ENCODE measurements around the gene FAF2. TPM values are rescaled to one million over a fixed set of nuclear protein-coding genes. Genes with fewer than 3 reads are reported as not detected.
"Not testable (repeated sequence)": the region's sequence is repeated elsewhere in the genome, so short reads cannot be mapped to it uniquely, and the experiment has no call there.

Gene FAF2
- total RNA-seq, 2 experiments from 2014 or later: 41.7 to 42.9 TPM

GRCh38 chr5:176415952-176416924 lies 31.9 kb upstream of the FAF2 start, which contains the start of gene CLTB:
Gene CLTB (minus strand): TSS chr5:176416539. CDS start chr5:176416363, 176 bp downstream.
- POLR2A ChIA-PET: interaction anchor here (0.6 to 2.7 kb wide), 8 partner anchors 20 to 127 kb away, joined by 3 to 7 read pairs (median 4); partner anchors contain the start of genes FAF2, HIGD2A and NOP16
- CTCF ChIA-PET: interaction anchor here (0.6 to 2.9 kb wide), 19 partner anchors 11 to 215 kb away, joined by 3 to 16 read pairs (median 3); partner anchors contain the start of genes EIF4E1B, FAF2, RNF44 and SNCB

GRCh38 chr5:176416965-176417364 lies 31.2 kb upstream of the FAF2 start:
- CTCF ChIA-PET: interaction anchor here (0.6 to 2.9 kb wide), 11 partner anchors 11 to 214 kb away, joined by 3 to 16 read pairs (median 3); partner anchors contain the start of genes EIF4E1B, FAF2 and SNCB
- POLR2A ChIA-PET: interaction anchor here (0.6 to 2.7 kb wide), 7 partner anchors 15 to 127 kb away, joined by 3 to 7 read pairs (median 4); partner anchors contain the start of genes FAF2, HIGD2A and NOP16

GRCh38 chr5:176418251-176418650 lies 29.9 kb upstream of the FAF2 start:
- POLR2A ChIA-PET: no interaction called here
- CTCF ChIA-PET: interaction anchor here (2.9 kb wide), 1 partner anchor 30 kb away, joined by 16 read pairs; the partner anchor contains the start of gene FAF2

DNA sequence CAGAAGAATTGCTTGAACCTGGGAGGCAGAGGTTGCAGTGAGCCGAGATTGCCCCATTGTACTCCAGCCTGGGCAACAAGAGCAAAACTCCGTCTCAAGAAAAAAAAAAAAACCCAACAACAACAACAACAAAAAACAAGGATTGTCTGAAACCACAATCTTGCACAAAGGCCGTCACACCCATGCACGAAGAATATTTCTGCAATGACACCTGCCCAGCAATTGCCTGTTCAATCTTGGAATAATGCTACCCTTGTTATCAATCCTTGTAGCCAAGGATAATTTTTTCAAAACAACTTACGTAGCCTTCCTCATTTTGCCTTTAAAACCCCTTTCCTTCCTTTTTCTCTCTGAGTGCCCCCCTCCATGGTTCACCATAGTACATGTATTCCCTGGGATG lies 28.1 kb upstream of the FAF2 start:
- ChIA-PET POLR2A (no interaction called here), CTCF (interaction anchor here (1.3 kb wide), 1 partner anchor 117 kb away, joined by 5 read pairs; the partner anchor contains the start of gene RNF44)

DNA sequence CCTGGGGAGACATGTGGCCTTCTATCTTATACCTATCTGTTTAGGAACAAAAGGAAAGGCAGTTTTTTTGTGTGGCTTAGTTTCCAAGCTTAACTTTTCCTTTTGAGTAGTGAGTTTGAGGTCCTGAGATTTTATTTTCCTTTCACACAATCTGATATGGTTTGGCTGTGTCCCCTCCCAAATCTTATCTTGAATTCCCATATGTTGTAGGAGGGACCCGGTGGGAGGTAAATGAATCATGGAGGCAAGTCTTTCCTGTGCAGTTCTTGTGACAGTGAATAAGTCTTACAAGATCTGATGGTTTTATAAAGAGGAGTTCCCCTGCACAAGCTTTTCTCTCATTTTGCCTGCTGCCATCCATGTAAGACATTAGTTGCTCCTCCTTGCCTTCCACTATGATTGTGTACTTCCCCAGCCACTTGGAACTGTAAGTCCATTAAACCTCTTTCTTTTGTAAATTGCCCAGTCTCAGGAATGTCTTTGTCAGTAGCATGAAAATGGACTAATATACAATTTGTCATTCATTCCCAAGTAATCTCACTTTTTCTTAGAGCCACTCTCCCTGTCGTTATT lies 27.1 kb upstream of the FAF2 start:
- ChIA-PET CTCF (interaction anchor here (0.8 to 1.3 kb wide), 3 partner anchors 27 to 116 kb away, joined by 3 to 5 read pairs (median 3); partner anchors contain the start of genes FAF2 and RNF44), POLR2A (no interaction called here)

- ChIA-PET POLR2A (no interaction called here), CTCF (no interaction called here)
These were observed 24.0 kb upstream of the FAF2 start for GRCh38 chr5:176424181-176424580.

DNA sequence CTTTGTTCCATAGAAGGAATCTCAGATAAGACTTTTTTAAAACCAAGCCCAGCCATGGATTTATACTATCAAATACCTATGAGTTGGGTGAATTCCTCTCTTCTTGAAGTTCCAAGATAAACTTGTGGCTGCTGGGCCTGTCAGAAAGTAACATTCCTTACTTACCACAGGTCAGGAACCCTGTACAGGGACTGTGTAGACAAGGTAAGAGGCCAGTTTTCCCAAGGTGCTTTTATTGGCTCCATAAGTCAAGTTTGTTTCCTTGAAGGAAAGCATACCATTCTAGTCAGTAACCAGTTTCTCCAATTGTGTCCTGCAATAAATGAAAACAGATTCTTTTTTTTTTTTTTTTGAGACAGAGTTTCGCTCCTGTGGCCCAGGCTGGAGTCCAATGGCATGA lies 23.0 kb upstream of the FAF2 start:
- ChIA-PET CTCF (no interaction called here), POLR2A (no interaction called here)

- CTCF ChIA-PET: no interaction called here
- POLR2A ChIA-PET: no interaction called here
These were observed 22.4 kb upstream of the FAF2 start for GRCh38 chr5:176425791-176426190.

- ChIA-PET POLR2A (no interaction called here), CTCF (no interaction called here)
These were observed 21.3 kb upstream of the FAF2 start for GRCh38 chr5:176426876-176427275.

DNA sequence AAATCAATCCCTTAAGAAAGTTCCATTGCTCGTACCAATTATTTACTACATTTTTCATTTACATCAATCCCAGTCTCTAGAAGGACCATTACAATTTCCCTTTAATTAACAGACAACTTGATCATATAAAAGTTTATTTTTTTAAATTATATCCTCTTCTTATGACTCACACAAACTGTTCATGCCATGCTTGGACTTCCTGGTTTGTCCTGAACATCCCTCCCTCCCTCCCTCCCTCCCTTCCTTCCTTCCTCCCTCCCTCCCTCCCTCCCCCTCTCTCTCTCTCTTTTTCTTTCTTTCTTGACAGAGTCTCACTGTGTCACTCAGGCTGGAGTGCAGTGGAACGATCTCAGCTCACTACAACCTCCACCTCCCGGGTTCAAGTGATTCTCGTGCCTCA lies 20.2 kb upstream of the FAF2 start:
- ChIA-PET POLR2A (no interaction called here), CTCF (no interaction called here)

DNA sequence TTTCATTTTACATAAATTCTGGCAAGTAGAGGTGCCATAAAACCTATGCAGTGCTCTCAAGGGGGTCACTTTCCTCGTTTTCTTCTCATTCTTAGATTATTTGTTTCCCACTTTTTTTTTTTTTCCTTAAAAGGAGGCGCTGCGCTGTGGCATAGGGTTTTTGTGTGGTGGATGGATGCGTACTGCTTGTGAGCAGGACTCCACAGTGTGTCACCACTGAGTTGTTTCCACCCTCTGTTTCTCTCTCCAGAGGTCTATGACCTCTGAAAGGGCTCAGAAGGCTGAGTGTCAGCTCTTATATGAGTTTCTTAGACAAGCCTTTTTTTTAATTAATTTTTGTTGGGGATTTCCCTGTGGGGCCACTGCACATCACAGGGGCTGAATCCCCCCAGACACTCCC lies 18.2 kb upstream of the FAF2 start:
- CTCF ChIA-PET: no interaction called here
- POLR2A ChIA-PET: no interaction called here

GRCh38 chr5:176432707-176433106 lies 15.5 kb upstream of the FAF2 start:
- POLR2A ChIA-PET: no interaction called here
- CTCF ChIA-PET: no interaction called here

- CTCF ChIA-PET: interaction anchor here (0.7 kb wide), 1 partner anchor 106 kb away, joined by 3 read pairs; no protein-coding TSS in a partner anchor
These were observed 11.5 kb upstream of the FAF2 start for GRCh38 chr5:176436656-176437055.

DNA sequence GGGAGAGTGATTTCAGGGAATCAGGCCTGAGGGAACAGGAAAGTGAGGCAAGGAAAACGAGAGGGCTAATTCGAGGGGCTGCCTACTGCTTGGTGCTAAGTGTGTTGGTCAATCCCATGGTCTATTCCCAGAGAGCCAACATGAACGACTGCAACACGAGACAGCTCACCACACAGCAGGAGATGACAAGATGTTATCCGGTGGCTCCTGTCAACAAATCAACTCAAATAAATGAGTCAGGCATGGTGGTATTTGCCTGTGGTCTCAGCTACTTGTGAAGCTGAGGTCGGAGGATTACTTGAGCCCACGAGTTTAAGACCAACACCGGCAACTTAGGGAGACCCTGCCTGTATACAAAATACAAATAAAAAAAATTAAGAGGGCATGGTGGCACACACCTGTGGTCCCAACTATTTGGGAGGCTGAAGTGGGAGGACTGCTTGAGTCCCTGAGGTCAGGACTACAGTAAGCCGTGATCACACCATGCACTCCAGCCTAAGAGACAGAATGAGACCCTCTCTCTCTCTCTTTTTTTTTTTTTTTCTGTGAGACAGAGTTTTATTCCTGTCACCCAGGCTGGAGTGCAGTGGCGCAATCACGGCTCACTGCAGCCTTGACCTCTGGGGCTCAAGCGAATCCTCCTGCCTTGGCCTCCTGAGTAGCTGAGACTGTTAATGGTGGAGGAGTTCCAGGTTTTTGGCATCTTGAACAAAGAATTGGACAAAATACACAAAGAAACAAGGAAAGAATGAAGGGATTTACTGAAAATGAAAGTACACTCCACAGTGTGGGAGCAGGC lies 9.0 kb upstream of the FAF2 start:
- CTCF ChIA-PET: interaction anchor here (0.7 to 1.4 kb wide), 2 partner anchors 9 to 819 kb away, joined by 3 to 6 read pairs; partner anchors contain the start of gene FAF2
- POLR2A ChIA-PET: interaction anchor here (0.6 kb wide), 1 partner anchor 41 kb away, joined by 4 read pairs; no protein-coding TSS in a partner anchor

More at GRCh38 chr5:176436656-176437055, 11.5 kb upstream of the FAF2 start:
- POLR2A ChIA-PET: no interaction called here

DNA sequence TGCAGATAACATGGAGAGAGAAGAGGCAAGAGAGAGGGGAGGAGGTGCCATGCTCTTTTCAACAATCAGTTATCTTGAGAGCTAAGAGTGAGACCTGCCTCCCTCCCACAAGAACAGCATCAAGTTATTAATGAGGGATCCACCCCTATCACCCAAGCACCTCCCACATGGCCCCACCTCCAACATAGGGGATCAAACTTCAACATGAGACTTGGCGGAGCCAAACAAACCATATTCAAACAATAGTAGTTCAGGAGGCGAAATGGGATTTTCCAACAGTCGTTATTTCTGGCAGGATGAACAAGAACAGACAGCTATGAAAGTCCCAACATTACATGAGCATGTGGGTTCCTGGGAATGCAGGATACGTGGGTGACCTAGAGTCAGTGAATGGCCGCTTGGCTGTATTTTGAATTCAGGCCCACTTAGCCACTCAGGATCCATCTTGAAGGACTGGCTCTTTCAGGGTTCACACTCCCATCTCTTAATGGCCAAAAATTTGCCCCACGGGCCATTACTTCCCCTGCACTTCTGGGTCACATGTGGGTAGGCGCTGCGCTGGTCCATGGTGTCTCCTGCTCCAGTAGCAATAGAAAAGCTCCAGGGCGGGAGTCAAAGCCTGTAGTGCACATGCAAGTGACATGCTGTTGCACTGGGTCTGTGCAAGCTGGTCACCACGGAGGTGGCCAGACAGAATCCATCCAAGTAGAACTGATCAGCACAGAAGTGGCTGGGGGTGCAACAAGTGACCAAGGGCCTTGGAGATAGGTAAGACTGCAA lies 7.1 kb upstream of the FAF2 start:
- CTCF ChIA-PET: no interaction called here

GRCh38 chr5:176441921-176442323 lies 6.3 kb upstream of the FAF2 start:
- ChIA-PET POLR2A (no interaction called here), CTCF (no interaction called here)

More for the DNA sequence above, 7.1 kb upstream of the FAF2 start:
- POLR2A ChIA-PET: no interaction called here

- CTCF ChIA-PET: interaction anchor here (1.3 kb wide), 1 partner anchor 26 kb away, joined by 3 read pairs; no protein-coding TSS in a partner anchor
These were observed 5.3 kb upstream of the FAF2 start for GRCh38 chr5:176442911-176443310.

GRCh38 chr5:176444742-176445141 lies 3.4 kb upstream of the FAF2 start:
- CTCF ChIA-PET: interaction anchor here (0.8 kb wide), 1 partner anchor 24 kb away, joined by 3 read pairs; no protein-coding TSS in a partner anchor
- POLR2A ChIA-PET: no interaction called here

More at GRCh38 chr5:176442911-176443310, 5.3 kb upstream of the FAF2 start:
- POLR2A ChIA-PET: not testable (repeated sequence)
